Measurements from ENCODE around the gene CDKN1B.
A peak's percentile ranks its signal among the peaks of the same experiment; 100 is the strongest.

Gene CDKN1B

GRCh38 chr12:12716793-12717585 lies at the start of gene CDKN1B:
TSS of gene CDKN1B (plus strand) at chr12:12717368. CDS start at chr12:12717840, 472 bp downstream.
- peak; percentile 92 for DNase-seq (ENCODE audit: low spot score)

GRCh38 chr12:12668005-12668404 lies 49.2 kb upstream of the CDKN1B start:
- no peak for DNase-seq (ENCODE audit: low spot score)

GRCh38 chr12:12669020-12669419 lies 48.1 kb upstream of the CDKN1B start:
- no peak for DNase-seq (ENCODE audit: low spot score)

- DNase-seq (ENCODE audit: low spot score), result no peak
Measured at GRCh38 chr12:12671850-12672660, 45.1 kb upstream of the CDKN1B start.

- no peak for DNase-seq (ENCODE audit: low spot score)
Measured at GRCh38 chr12:12673296-12673695, 43.9 kb upstream of the CDKN1B start.

GRCh38 chr12:12676605-12677004 lies 40.6 kb upstream of the CDKN1B start:
- no peak for DNase-seq (ENCODE audit: low spot score)

- DNase-seq (ENCODE audit: low spot score), result no peak
Measured at GRCh38 chr12:12681061-12681765, 36.0 kb upstream of the CDKN1B start.

GRCh38 chr12:12682284-12682683 lies 34.9 kb upstream of the CDKN1B start:
- no peak for DNase-seq (ENCODE audit: low spot score)

GRCh38 chr12:12683136-12683697 lies 34.0 kb upstream of the CDKN1B start:
- no peak for DNase-seq (ENCODE audit: low spot score)

GRCh38 chr12:12683725-12684124 lies 33.4 kb upstream of the CDKN1B start:
- no peak for DNase-seq (ENCODE audit: low spot score)

GRCh38 chr12:12684375-12685106 lies 32.6 kb upstream of the CDKN1B start:
- DNase-seq (ENCODE audit: low spot score), result no peak

GRCh38 chr12:12685305-12685704 lies 31.9 kb upstream of the CDKN1B start:
- DNase-seq (ENCODE audit: low spot score), result no peak

GRCh38 chr12:12686472-12686871 lies 30.7 kb upstream of the CDKN1B start:
- DNase-seq (ENCODE audit: low spot score), result no peak

GRCh38 chr12:12686925-12687324 lies 30.2 kb upstream of the CDKN1B start:
- no peak for DNase-seq (ENCODE audit: low spot score)

GRCh38 chr12:12689647-12690300 lies 27.4 kb upstream of the CDKN1B start:
- DNase-seq (ENCODE audit: low spot score), result no peak

- DNase-seq (ENCODE audit: low spot score), result no peak
Measured at GRCh38 chr12:12691549-12691948, 25.6 kb upstream of the CDKN1B start.

GRCh38 chr12:12693111-12693671 lies 24.0 kb upstream of the CDKN1B start:
- no peak for DNase-seq (ENCODE audit: low spot score)

- peak; percentile 92 for DNase-seq (ENCODE audit: low spot score)
Measured at GRCh38 chr12:12696562-12697383, 20.4 kb upstream of the CDKN1B start.

GRCh38 chr12:12699345-12699744 lies 17.8 kb upstream of the CDKN1B start:
- DNase-seq (ENCODE audit: low spot score), result no peak

GRCh38 chr12:12700254-12700653 lies 16.9 kb upstream of the CDKN1B start:
- no peak for DNase-seq (ENCODE audit: low spot score)
